ENCODE measurements around the gene TMCC3. TPM values are rescaled to one million over a fixed set of nuclear protein-coding genes. Genes with fewer than 3 reads are reported as not detected.

Gene TMCC3
- total RNA-seq, 1 experiment from 2014 or later, result 3.1 TPM

GRCh38 chr12:94676922-94677321 is 26.6 kb upstream of the TMCC3 start:
- in situ Hi-C loops (cut with HindIII; ENCODE audit: low pct_unique_long_range_greater_than_20kb, low sequenced_read_pairs), result no loop called here
- DNase-seq (ENCODE audit: low read depth, low spot score), result no peak

- DNase-seq (ENCODE audit: low read depth, low spot score), result no peak
- in situ Hi-C loops (cut with HindIII; ENCODE audit: low pct_unique_long_range_greater_than_20kb, low sequenced_read_pairs), result no loop called here
Observed at GRCh38 chr12:94676031-94676641, 25.8 kb upstream of the TMCC3 start.

- no peak for DNase-seq (ENCODE audit: low read depth, low spot score)
- in situ Hi-C loops (cut with HindIII; ENCODE audit: low pct_unique_long_range_greater_than_20kb, low sequenced_read_pairs), result no loop called here
Observed at GRCh38 chr12:94674835-94675234, 24.5 kb upstream of the TMCC3 start.

GRCh38 chr12:94674051-94674451 is 23.7 kb upstream of the TMCC3 start:
- DNase-seq (ENCODE audit: low read depth, low spot score), result no peak
- in situ Hi-C loops (cut with HindIII; ENCODE audit: low pct_unique_long_range_greater_than_20kb, low sequenced_read_pairs), result no loop called here

- no peak for DNase-seq (ENCODE audit: low read depth, low spot score)
- in situ Hi-C loops (cut with HindIII; ENCODE audit: low pct_unique_long_range_greater_than_20kb, low sequenced_read_pairs), result no loop called here
Observed at GRCh38 chr12:94673496-94673895, 23.1 kb upstream of the TMCC3 start.

- no peak for DNase-seq (ENCODE audit: low read depth, low spot score)
- in situ Hi-C loops (cut with HindIII; ENCODE audit: low pct_unique_long_range_greater_than_20kb, low sequenced_read_pairs), result no loop called here
Observed at GRCh38 chr12:94671917-94672316, 21.6 kb upstream of the TMCC3 start.

GRCh38 chr12:94670898-94671297 is 20.5 kb upstream of the TMCC3 start:
- in situ Hi-C loops (cut with HindIII; ENCODE audit: low pct_unique_long_range_greater_than_20kb, low sequenced_read_pairs), result no loop called here
- DNase-seq (ENCODE audit: low read depth, low spot score), result no peak

GRCh38 chr12:94670075-94670474 is 19.7 kb upstream of the TMCC3 start:
- in situ Hi-C loops (cut with HindIII; ENCODE audit: low pct_unique_long_range_greater_than_20kb, low sequenced_read_pairs), result no loop called here
- no peak for DNase-seq (ENCODE audit: low read depth, low spot score)

GRCh38 chr12:94667031-94667540 is 16.7 kb upstream of the TMCC3 start:
- in situ Hi-C loops (cut with HindIII; ENCODE audit: low pct_unique_long_range_greater_than_20kb, low sequenced_read_pairs), result no loop called here
- no peak for DNase-seq (ENCODE audit: low read depth, low spot score)

- in situ Hi-C loops (cut with HindIII; ENCODE audit: low pct_unique_long_range_greater_than_20kb, low sequenced_read_pairs), result no loop called here
- DNase-seq (ENCODE audit: low read depth, low spot score), result no peak
Observed at GRCh38 chr12:94666158-94666557, 15.8 kb upstream of the TMCC3 start.

- in situ Hi-C loops (cut with HindIII; ENCODE audit: low pct_unique_long_range_greater_than_20kb, low sequenced_read_pairs), result no loop called here
- DNase-seq (ENCODE audit: low read depth, low spot score), result no peak
Observed at GRCh38 chr12:94663702-94664101, 13.3 kb upstream of the TMCC3 start.

- in situ Hi-C loops (cut with HindIII; ENCODE audit: low pct_unique_long_range_greater_than_20kb, low sequenced_read_pairs), result no loop called here
- no peak for DNase-seq (ENCODE audit: low read depth, low spot score)
Observed at GRCh38 chr12:94663071-94663470, 12.7 kb upstream of the TMCC3 start.

- in situ Hi-C loops (cut with HindIII; ENCODE audit: low pct_unique_long_range_greater_than_20kb, low sequenced_read_pairs), result no loop called here
- no peak for DNase-seq (ENCODE audit: low read depth, low spot score)
Observed at GRCh38 chr12:94660436-94660835, 10.1 kb upstream of the TMCC3 start.

- DNase-seq (ENCODE audit: low read depth, low spot score), result no peak
- in situ Hi-C loops (cut with HindIII; ENCODE audit: low pct_unique_long_range_greater_than_20kb, low sequenced_read_pairs), result no loop called here
Observed at GRCh38 chr12:94659346-94659930, 9.1 kb upstream of the TMCC3 start.

- in situ Hi-C loops (cut with HindIII; ENCODE audit: low pct_unique_long_range_greater_than_20kb, low sequenced_read_pairs), result no loop called here
- DNase-seq (ENCODE audit: low read depth, low spot score), result no peak
Observed at GRCh38 chr12:94658931-94659330, 8.6 kb upstream of the TMCC3 start.

GRCh38 chr12:94656556-94656955 is 6.2 kb upstream of the TMCC3 start:
- in situ Hi-C loops (cut with HindIII; ENCODE audit: low pct_unique_long_range_greater_than_20kb, low sequenced_read_pairs), result no loop called here
- DNase-seq (ENCODE audit: low read depth, low spot score), result no peak

- DNase-seq (ENCODE audit: low read depth, low spot score), result peak; percentile 7
- in situ Hi-C loops (cut with HindIII; ENCODE audit: low pct_unique_long_range_greater_than_20kb, low sequenced_read_pairs), result no loop called here
Observed at GRCh38 chr12:94649349-94650142, 811 bp downstream of the TMCC3 start.

- in situ Hi-C loops (cut with HindIII; ENCODE audit: low pct_unique_long_range_greater_than_20kb, low sequenced_read_pairs), result no loop called here
- no peak for DNase-seq (ENCODE audit: low read depth, low spot score)
Observed at GRCh38 chr12:94648578-94648977, 1.8 kb downstream of the TMCC3 start.

Measured in SK-MEL-5 (cell line).